Smooth muscle cell (in vitro differentiated cells): ENCODE measurements around the gene OSMR. TPM values are rescaled to one million over a fixed set of nuclear protein-coding genes. Genes with fewer than 3 reads are reported as not detected.

ENCODE experiments used
- DNase-seq: peaks from one replicate; lab custom pipeline; 2025; ENCODE audit not compliant: unreplicated experiment; lab: John Stamatoyannopoulos, UW
- H2AFZ ChIP-seq: fragments of 200-600 bp; sonication (generic); 2 replicates; pipeline ENCODE4 v1.6.0; 2016; ENCODE audit warnings: antibody characterized with exemption, low read depth, mild to moderate bottlenecking
- H3F3A ChIP-seq: fragments of 200-600 bp; sonication (generic); 2 replicates; pipeline ENCODE4 v1.6.0; 2017; ENCODE audit warnings: antibody characterized with exemption, low read depth
- H3K27ac ChIP-seq: fragments of 200-600 bp; sonication (generic); 2 replicates; pipeline ENCODE4 v1.5.1; 2016; ENCODE audit warnings: low read depth, mild to moderate bottlenecking
- H3K27me3 ChIP-seq: fragments of 200-600 bp; sonication (generic); 2 replicates; pipeline ENCODE4 v1.6.1; 2016; ENCODE audit warnings: low read depth, mild to moderate bottlenecking
- H3K36me3 ChIP-seq: fragments of 200-600 bp; sonication (generic); 2 replicates; pipeline ENCODE4 v1.5.1; 2016; ENCODE audit warnings: low read depth
- H3K4me1 ChIP-seq: fragments of 200-600 bp; sonication (generic); 2 replicates; pipeline ENCODE4 v1.5.1; 2016; ENCODE audit warnings: low read depth
- H3K4me2 ChIP-seq: fragments of 200-600 bp; sonication (generic); 2 replicates; pipeline ENCODE4 v1.6.0; 2016; ENCODE audit warnings: mild to moderate bottlenecking
- H3K4me3 ChIP-seq: fragments of 200-600 bp; sonication (generic); 2 replicates; pipeline ENCODE4 v1.5.1; 2016; ENCODE audit warnings: mild to moderate bottlenecking
- H3K79me2 ChIP-seq: fragments of 200-600 bp; sonication (generic); 2 replicates; pipeline ENCODE4 v1.6.0; 2016; ENCODE audit warnings: low read depth, mild to moderate bottlenecking
- H3K9ac ChIP-seq: fragments of 200-600 bp; sonication (generic); 2 replicates; pipeline ENCODE4 v1.6.0; 2016; ENCODE audit warnings: low read depth
- H3K9me3 ChIP-seq: fragments of 200-600 bp; sonication (generic); replicated peaks from 2 replicates; pipeline ENCODE4 v1.5.1; 2016; ENCODE audit warnings: low read depth
- H4K20me1 ChIP-seq: fragments of 200-600 bp; sonication (generic); 2 replicates; pipeline ENCODE4 v1.6.0; 2016; ENCODE audit warnings: low read depth
- WGBS: methylation state at CpG from one replicate; pipeline ENCODE4 v1.1.7; 2016; ENCODE audit warnings: low lambda C conversion rate; 5-methylcytosine and 5-hydroxymethylcytosine counted together
- polyA plus RNA-seq: library from polyadenylated mRNA; unstranded; fragments of >200 nt; fragmentation: Nextera tagmentation; extraction: Ambion mirVana; gene quantifications from 2 replicates; pipeline ENCODE4 v1.2.1, GENCODE V29; 2016
- total RNA-seq: library from RNA; depleted of rRNA; stranded (reverse); fragments of >200 nt; gene quantifications from 2 replicates; pipeline ENCODE4 v1.2.3, GENCODE V29; 2014
- TF ChIP-seq, protein P1 (sequence below): fragments of 200-600 bp; sonication (generic); IDR thresholded peaks from 2 replicates; pipeline ENCODE4 v1.5.1; 2017; ENCODE audit warnings: borderline replicate concordance, mild to moderate bottlenecking, antibody characterized with exemption; ENCODE audit not compliant: insufficient read depth, poor library complexity, severe bottlenecking

The OSMR gene
- total and polyA plus RNA-seq, 2 experiments from 2014 or later: 31.8 to 52.5 TPM

DNA sequence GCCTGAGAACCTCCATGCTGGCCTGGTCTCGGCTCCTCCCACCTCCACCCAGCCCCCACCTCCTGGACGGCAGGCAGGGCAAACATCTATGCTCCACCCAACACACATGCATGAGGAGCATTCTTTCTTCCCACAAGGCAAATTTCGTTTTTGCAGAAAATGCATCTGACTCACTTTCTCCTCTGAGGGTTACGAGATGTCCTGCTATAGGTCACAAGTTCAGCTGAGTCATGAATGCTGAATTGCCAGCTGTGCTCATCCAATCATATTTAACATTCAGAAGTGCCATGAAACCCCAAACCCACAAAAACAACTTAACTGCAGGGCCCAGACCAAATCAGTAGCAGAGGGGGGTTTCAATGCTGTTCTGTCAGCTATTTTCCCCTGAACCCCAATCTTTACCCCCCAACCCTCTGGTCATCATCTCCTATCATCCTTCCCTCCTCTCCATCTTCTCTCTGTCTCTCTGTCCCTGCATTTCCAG is 39.0 kb upstream of the OSMR start:
- Histone ChIP-seq H3K4me3 (no peak overlapping the region), H3K9ac (no peak overlapping the region), H4K20me1 (no peaks in the 10 kb centered on the region), H3F3A (peaks cover 8% of the 10 kb centered on the region), H2AFZ (no peak overlapping the region), H3K79me2 (no peaks in the 10 kb centered on the region), H3K9me3 (no peaks in the 10 kb centered on the region), H3K27me3 (no peaks in the 10 kb centered on the region), H3K27ac (peak overlapping the region; percentile 54), H3K4me2 (peak overlapping the region; percentile 47), H3K36me3 (no peaks in the 10 kb centered on the region), H3K4me1 (no peaks in the 10 kb centered on the region)
- no peak for DNase-seq
- TF ChIP-seq, protein P1, sequence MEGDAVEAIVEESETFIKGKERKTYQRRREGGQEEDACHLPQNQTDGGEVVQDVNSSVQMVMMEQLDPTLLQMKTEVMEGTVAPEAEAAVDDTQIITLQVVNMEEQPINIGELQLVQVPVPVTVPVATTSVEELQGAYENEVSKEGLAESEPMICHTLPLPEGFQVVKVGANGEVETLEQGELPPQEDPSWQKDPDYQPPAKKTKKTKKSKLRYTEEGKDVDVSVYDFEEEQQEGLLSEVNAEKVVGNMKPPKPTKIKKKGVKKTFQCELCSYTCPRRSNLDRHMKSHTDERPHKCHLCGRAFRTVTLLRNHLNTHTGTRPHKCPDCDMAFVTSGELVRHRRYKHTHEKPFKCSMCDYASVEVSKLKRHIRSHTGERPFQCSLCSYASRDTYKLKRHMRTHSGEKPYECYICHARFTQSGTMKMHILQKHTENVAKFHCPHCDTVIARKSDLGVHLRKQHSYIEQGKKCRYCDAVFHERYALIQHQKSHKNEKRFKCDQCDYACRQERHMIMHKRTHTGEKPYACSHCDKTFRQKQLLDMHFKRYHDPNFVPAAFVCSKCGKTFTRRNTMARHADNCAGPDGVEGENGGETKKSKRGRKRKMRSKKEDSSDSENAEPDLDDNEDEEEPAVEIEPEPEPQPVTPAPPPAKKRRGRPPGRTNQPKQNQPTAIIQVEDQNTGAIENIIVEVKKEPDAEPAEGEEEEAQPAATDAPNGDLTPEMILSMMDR: no peak
- 0% methylated on average over 4 of the region's 4 CpGs for WGBS

DNA sequence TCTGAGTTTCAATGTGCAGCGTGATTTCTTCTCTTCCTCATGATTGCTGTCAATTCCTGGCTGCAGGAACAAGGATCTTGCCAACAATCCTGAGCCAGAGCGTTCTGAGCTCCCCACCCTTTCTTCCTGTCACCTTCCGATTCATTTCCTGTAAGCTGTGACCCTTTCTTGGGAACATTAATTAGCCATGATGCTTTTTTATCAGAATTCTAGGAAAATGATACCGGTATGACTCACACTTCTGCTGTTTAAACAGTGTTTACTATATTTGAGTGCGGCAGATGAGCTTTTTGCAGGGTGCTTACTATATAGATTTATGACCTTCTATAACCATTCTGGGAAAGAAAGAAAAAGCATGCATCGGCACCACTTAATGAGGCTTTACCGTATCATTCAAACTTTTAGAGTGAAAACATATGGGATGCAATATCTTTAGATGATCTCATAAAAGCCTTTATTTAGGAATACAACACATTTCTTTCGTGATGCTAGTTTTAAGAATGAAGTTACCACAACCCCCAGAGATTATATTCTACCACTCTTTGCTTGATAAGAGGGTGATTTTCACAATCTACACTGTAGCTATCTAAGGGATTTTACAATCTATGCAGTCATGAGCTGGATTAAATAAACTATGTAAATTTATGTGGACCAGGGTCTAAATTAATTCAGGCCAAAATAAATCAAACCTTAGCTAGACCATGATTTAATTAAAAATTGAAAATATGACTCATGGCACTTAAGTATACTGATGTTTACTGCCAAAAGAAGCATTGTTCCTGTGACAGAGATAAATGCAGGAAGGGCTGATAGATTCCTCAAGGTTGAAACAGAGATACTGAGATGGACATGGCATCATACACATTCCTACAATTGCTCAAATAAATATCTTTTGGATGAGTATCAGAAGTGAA is 38.0 kb upstream of the OSMR start:
- H3K9ac ChIP-seq: no peak overlapping the region
- H2AFZ ChIP-seq: no peak overlapping the region
- H3K4me3 ChIP-seq: no peak overlapping the region
- H3F3A ChIP-seq: peaks cover 8% of the 10 kb centered on the region
- H3K27me3 ChIP-seq: no peaks in the 10 kb centered on the region
- H3K27ac ChIP-seq: peak overlapping the region; percentile 54
- TF ChIP-seq, protein P1: no peak
- WGBS: 34% methylated on average over 8 of the region's 8 CpGs
- H3K4me1 ChIP-seq: no peaks in the 10 kb centered on the region
- no peaks in the 10 kb centered on the region for H3K36me3 ChIP-seq
- no peaks in the 10 kb centered on the region for H4K20me1 ChIP-seq
- DNase-seq: no peak
- no peaks in the 10 kb centered on the region for H3K9me3 ChIP-seq
- H3K79me2 ChIP-seq: no peaks in the 10 kb centered on the region
- peak overlapping the region; percentile 47 for H3K4me2 ChIP-seq

- Histone ChIP-seq H3K9me3 (no peaks in the 10 kb centered on the region), H3K4me3 (no peak overlapping the region), H3F3A (peaks cover 8% of the 10 kb centered on the region), H3K27me3 (no peaks in the 10 kb centered on the region), H3K27ac (no peak overlapping the region), H3K79me2 (no peaks in the 10 kb centered on the region), H3K9ac (no peak overlapping the region), H4K20me1 (no peaks in the 10 kb centered on the region), H2AFZ (no peak overlapping the region), H3K4me1 (no peaks in the 10 kb centered on the region), H3K4me2 (no peak overlapping the region), H3K36me3 (no peaks in the 10 kb centered on the region)
- 90% methylated on average over 23 of the region's 23 CpGs for WGBS
- TF ChIP-seq, protein P1: no peak
- DNase-seq: no peak
Measured at GRCh38 chr5:38808666-38809343, 37.0 kb upstream of the OSMR start.
